Neutrophil (primary cell): ENCODE data around the gene PRG3.

Experiments
- H3K27ac ChIP-seq: fragments of 200-600 bp; sonication (generic); 2 replicates; pipeline ENCODE4 v1.5.1; 2016; ENCODE audit warnings: mild to moderate bottlenecking, moderate library complexity
- H3K27me3 ChIP-seq: fragments of 200-600 bp; sonication (generic); 2 replicates; pipeline ENCODE4 v1.6.0; 2016; ENCODE audit warnings: mild to moderate bottlenecking
- H3K36me3 ChIP-seq: fragments of 200-600 bp; sonication (generic); 2 replicates; pipeline ENCODE4 v1.5.1; 2017
- H3K4me1 ChIP-seq, 2 experiments: fragments of 200-600 bp in 1 of 2; sonication (generic) in 1 of 2; 1 replicate in 1 of 2; 2 replicates in 1 of 2; pipeline versions ENCODE4 v1.5.1 to v1.6.1; 2013 to 2016; ENCODE audit warnings: low read depth in 1 of 2, low read length in 1 of 2, mild to moderate bottlenecking in 1 of 2, moderate library complexity in 1 of 2; ENCODE audit not compliant: control insufficient read depth in 1 of 2, insufficient read depth in 1 of 2
- H3K4me3 ChIP-seq, 2 experiments: fragments of 200-600 bp in 1 of 2; sonication (generic) in 1 of 2; 1 replicate in 1 of 2; 2 replicates in 1 of 2; pipeline ENCODE4 v1.5.1; 2013 to 2016; ENCODE audit warnings: low read depth in 1 of 2, low read length in 1 of 2, mild to moderate bottlenecking in 1 of 2, moderate library complexity in 1 of 2
- H3K9me3 ChIP-seq: fragments of 200-600 bp; sonication (generic); 2 replicates; pipeline ENCODE4 v1.5.1; 2016
- CTCF ChIP-seq: fragments of 200-600 bp; sonication (generic); IDR thresholded peaks from 2 replicates; pipeline ENCODE4 v1.5.1; 2016; ENCODE audit warnings: antibody characterized with exemption

Gene PRG3

DNA sequence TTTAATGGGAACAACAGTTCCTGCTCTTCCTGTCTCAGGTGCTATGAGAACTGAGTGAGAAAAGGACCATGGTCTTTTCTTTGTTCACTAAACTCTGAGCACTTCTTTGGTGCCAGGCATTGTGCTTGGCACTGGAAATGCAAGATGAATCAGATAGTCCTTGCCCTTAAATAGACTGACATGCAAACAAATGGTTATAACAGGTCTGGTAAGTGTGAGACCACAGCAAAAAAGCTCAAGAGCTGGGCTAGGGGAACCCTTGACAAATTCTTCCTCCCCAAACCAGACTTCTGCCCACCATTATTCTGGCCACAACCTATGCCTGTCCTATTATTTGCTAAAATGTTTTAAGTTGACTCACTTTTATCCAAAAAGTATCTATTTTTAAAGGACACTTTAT is 40.9 kb upstream of the PRG3 start:
- Histone ChIP-seq H3K36me3 (peaks cover 56% of the 10 kb centered on the region), H3K27ac (no peak overlapping the region), H3K27me3 (no peaks in the 10 kb centered on the region), H3K4me3 (no peak overlapping the region), H3K9me3 (no peaks in the 10 kb centered on the region), H3K4me1 (peaks cover 30 to 31% of the 10 kb centered on the region in 2 experiments)
- TF ChIP-seq CTCF = no peak

DNA sequence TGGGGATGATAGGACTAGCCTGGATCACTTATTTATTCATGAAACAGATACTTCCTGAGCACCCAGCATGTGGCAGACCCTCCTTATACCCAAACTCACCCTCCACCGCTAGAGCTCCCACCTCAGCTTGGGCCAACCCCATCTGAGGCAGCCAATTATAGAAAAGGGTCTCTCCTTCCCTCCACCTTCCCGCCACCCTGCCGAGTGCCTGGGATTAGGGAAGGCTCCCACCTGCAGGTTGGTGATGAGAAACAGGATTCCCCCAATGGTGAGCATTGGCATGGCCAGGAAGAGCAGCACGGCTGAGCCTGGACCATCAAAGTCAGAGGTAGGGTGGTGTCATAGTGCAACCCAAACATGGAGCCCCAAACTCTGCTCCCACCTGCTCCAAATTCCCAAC is 40.1 kb upstream of the PRG3 start:
- Histone ChIP-seq H3K4me1 (peaks cover 23 to 24% of the 10 kb centered on the region in 2 experiments), H3K27me3 (no peaks in the 10 kb centered on the region), H3K27ac (no peak overlapping the region), H3K36me3 (peaks cover 64% of the 10 kb centered on the region), H3K4me3 (no peak overlapping the region), H3K9me3 (no peaks in the 10 kb centered on the region)
- TF ChIP-seq CTCF = no peak

GRCh38 chr11:57419146-57419545 is 38.2 kb upstream of the PRG3 start:
- H3K36me3 ChIP-seq = peaks cover 83% of the 10 kb centered on the region
- H3K27me3 ChIP-seq = no peaks in the 10 kb centered on the region
- no peak overlapping the region for H3K4me3 ChIP-seq
- H3K9me3 ChIP-seq = no peaks in the 10 kb centered on the region
- no peak overlapping the region for H3K27ac ChIP-seq
- TF ChIP-seq CTCF = no peak
- H3K4me1 ChIP-seq = peaks cover 4 to 5% of the 10 kb centered on the region in 2 experiments

DNA sequence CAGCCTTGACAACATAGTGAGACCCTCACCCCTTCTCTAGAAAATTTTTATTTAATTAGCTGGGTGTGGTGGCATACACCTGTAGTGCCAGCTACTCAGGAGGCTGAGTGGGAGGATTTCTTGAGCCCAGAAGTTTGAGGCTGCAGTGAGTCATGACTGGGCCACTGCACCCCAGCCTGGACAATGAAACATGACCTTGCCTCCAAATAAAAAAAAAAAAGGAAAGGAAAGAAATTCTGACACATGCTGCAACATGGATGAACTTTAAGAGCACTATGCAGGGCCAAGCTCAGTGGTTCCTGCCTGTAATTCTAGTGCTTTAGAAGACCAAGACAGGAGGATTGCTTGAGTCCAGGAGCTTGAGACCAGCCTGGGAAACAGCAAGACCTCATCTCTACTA is 37.2 kb upstream of the PRG3 start:
- TF ChIP-seq CTCF = no peak
- Histone ChIP-seq H3K9me3 (no peaks in the 10 kb centered on the region), H3K27ac (no peak overlapping the region), H3K4me1 (no peaks in the 10 kb centered on the region), H3K36me3 (peaks cover 93% of the 10 kb centered on the region), H3K4me3 (no peak overlapping the region), H3K27me3 (no peaks in the 10 kb centered on the region)

DNA sequence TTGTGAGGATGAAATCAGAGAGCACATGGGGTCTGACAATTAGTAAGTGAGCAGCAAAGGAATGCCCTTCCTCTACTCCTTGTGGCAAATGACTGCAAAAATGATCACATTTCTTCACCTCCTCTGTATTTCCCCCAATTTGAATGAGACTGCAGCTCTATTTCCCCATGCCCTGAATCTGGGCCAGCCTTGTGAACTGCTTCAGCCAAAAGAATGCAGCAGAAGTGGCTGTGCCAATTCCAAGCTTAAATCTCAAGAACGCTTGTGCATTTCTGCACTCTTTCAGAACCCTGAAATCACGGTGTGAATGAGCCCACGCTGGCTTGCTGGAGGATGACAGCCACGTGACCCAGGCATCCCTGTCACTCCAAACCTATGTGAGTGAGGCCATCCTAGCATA is 36.1 kb upstream of the PRG3 start:
- no peaks in the 10 kb centered on the region for H3K4me1 ChIP-seq
- TF ChIP-seq CTCF = no peak
- no peaks in the 10 kb centered on the region for H3K9me3 ChIP-seq
- H3K36me3 ChIP-seq = peaks cover 94% of the 10 kb centered on the region
- no peaks in the 10 kb centered on the region for H3K27me3 ChIP-seq
- H3K27ac ChIP-seq = no peak overlapping the region
- no peak overlapping the region for H3K4me3 ChIP-seq

DNA sequence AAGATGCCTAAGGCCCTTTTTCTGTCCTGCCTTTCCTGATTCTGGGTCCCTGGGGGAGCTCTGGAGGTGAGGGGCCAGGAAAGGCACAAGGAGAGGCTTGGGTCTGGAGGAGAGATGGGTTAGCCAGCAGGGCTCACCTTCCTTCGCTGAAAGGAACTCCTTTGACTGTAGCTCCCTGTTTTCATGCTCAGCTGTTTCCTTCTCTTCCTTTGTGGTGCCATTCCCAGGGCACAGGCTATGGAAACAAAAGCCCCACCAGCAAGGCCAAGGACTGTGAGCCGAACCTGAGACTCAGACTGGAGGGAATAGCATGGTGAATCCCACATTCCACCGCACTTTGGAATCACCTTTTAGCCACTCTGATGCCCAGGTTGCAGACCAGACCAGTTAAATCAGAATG is 35.5 kb upstream of the PRG3 start:
- Histone ChIP-seq H3K27me3 (no peaks in the 10 kb centered on the region), H3K36me3 (peaks cover 91% of the 10 kb centered on the region), H3K4me3 (no peak overlapping the region), H3K4me1 (no peaks in the 10 kb centered on the region), H3K9me3 (no peaks in the 10 kb centered on the region), H3K27ac (no peak overlapping the region)
- TF ChIP-seq CTCF = no peak
